Neural cell (in vitro differentiated cells): ENCODE results near the gene HCFC1. TPM values are rescaled to one million over a fixed set of nuclear protein-coding genes. Genes with fewer than 3 reads are reported as not detected.

Experiments used
- H2AFZ ChIP-seq: fragments of 200-600, 300-800 bp; sonication (generic), shearing (Covaris generic); 2 replicates; pipeline ENCODE4 v1.6.0; 2014; ENCODE audit warnings: low read depth, mild to moderate bottlenecking, antibody characterized with exemption, low read length, moderate library complexity
- H3F3A ChIP-seq: fragments of 200-600 bp; shearing (Covaris generic); 2 replicates; pipeline ENCODE4 v1.6.1; 2016; ENCODE audit warnings: mild to moderate bottlenecking, moderate library complexity, mixed read lengths, antibody characterized with exemption, low read length; ENCODE audit not compliant: insufficient read depth, poor library complexity, severe bottlenecking
- H3K27ac ChIP-seq: fragments of 200-600, 300-800 bp; sonication (generic), shearing (Covaris generic); 2 replicates; pipeline ENCODE4 v1.5.1; 2014; ENCODE audit warnings: mild to moderate bottlenecking, low read length, moderate library complexity
- H3K27me3 ChIP-seq: fragments of 300-800, 200-600 bp; sonication (generic), shearing (Covaris generic); 2 replicates; pipeline ENCODE4 v1.6.0; 2014; ENCODE audit warnings: mild to moderate bottlenecking, low read depth, low read length, moderate library complexity; ENCODE audit not compliant: insufficient read depth
- H3K36me3 ChIP-seq: fragments of 300-800, 200-600 bp; sonication (generic), shearing (Covaris generic); 2 replicates; pipeline ENCODE4 v1.5.1; 2014; ENCODE audit warnings: mild to moderate bottlenecking, antibody characterized with exemption, low read length, moderate library complexity; ENCODE audit not compliant: insufficient read depth
- H3K4me2 ChIP-seq: fragments of 300-800, 200-600 bp; sonication (generic), shearing (Covaris generic); 2 replicates; pipeline ENCODE4 v1.6.0; 2014; ENCODE audit warnings: mild to moderate bottlenecking, low read length
- H3K4me3 ChIP-seq: fragments of 300-800, 200-600 bp; sonication (generic), shearing (Covaris generic); 2 replicates; pipeline ENCODE4 v1.5.1; 2014; ENCODE audit warnings: mild to moderate bottlenecking, low read length, moderate library complexity
- H3K79me2 ChIP-seq: fragments of 200-600 bp; shearing (Covaris generic); replicated peaks from 2 replicates; pipeline ENCODE4 v1.6.0; 2014; ENCODE audit warnings: mild to moderate bottlenecking, low read length, moderate library complexity; ENCODE audit not compliant: insufficient read depth
- H3K9ac ChIP-seq: fragments of 300-800, 200-600 bp; sonication (generic), shearing (Covaris generic); 2 replicates; pipeline ENCODE4 v1.6.1; 2016; ENCODE audit warnings: mild to moderate bottlenecking, low read length, mixed read lengths
- H3K9me2 ChIP-seq: fragments of 200-600 bp; shearing (Covaris generic); 2 replicates; pipeline ENCODE4 v1.6.1; 2016; ENCODE audit warnings: mild to moderate bottlenecking, low read length, mixed read lengths; ENCODE audit not compliant: insufficient read depth
- H3K9me3 ChIP-seq: fragments of 200-600, 300-800 bp; sonication (generic), shearing (Covaris generic); 2 replicates; pipeline ENCODE4 v1.6.1; 2016; ENCODE audit warnings: mild to moderate bottlenecking, mixed run types, low read length, moderate library complexity, mixed read lengths
- H4K20me1 ChIP-seq: fragments of 200-600 bp; shearing (Covaris generic); 2 replicates; pipeline ENCODE4 v1.6.1; 2016; ENCODE audit warnings: mild to moderate bottlenecking, mixed run types; ENCODE audit not compliant: insufficient read depth
- EP300 ChIP-seq: fragments of 450-650 bp; conservative IDR thresholded peaks from 2 replicates; pipeline ENCODE4 v1.6.1; 2014; ENCODE audit warnings: antibody characterized with exemption, mild to moderate bottlenecking, moderate library complexity; ENCODE audit not compliant: poor library complexity, severe bottlenecking
- EZH2 ChIP-seq: fragments of 200-600, 300-800 bp; shearing (Covaris generic), sonication (generic); IDR thresholded peaks from 2 replicates; pipeline ENCODE4 v1.6.1; 2014; ENCODE audit warnings: antibody characterized with exemption, low read length, borderline replicate concordance, mild to moderate bottlenecking; ENCODE audit not compliant: insufficient read depth, poor library complexity, severe bottlenecking
- MXI1 ChIP-seq: fragments of 450-650 bp; conservative IDR thresholded peaks from 2 replicates; pipeline ENCODE4 v1.6.1; 2014; ENCODE audit warnings: antibody characterized with exemption, mild to moderate bottlenecking; ENCODE audit not compliant: poor library complexity, severe bottlenecking
- POLR2AphosphoS5 ChIP-seq: IDR thresholded peaks from 2 replicates; pipeline ENCODE4 v1.6.1; 2012
- RAD21 ChIP-seq: fragments of 450-650 bp; conservative IDR thresholded peaks from 2 replicates; pipeline ENCODE4 v1.6.1; 2014; ENCODE audit warnings: antibody characterized with exemption, mild to moderate bottlenecking, moderate library complexity
- REST ChIP-seq: IDR thresholded peaks from 2 replicates; pipeline ENCODE4 v1.6.1; 2012; ENCODE audit warnings: borderline replicate concordance
- SMC3 ChIP-seq: fragments of 450-650 bp; conservative IDR thresholded peaks from 2 replicates; pipeline ENCODE4 v1.6.1; 2014; ENCODE audit warnings: antibody characterized with exemption, mild to moderate bottlenecking, moderate library complexity; ENCODE audit not compliant: poor library complexity
- TAF1 ChIP-seq: IDR thresholded peaks from 2 replicates; pipeline ENCODE4 v1.6.1; 2012; ENCODE audit warnings: low read depth
- polyA plus RNA-seq: library from polyadenylated mRNA; depleted of rRNA; stranded (reverse); fragments of >200 nt; gene quantifications from 2 replicates; pipeline ENCODE4 v1.2.3, GENCODE V29; 2014
- TF ChIP-seq, protein P1 (sequence below): fragments of 450-650 bp; IDR thresholded peaks from 2 replicates; pipeline ENCODE4 v1.5.1; 2014; ENCODE audit warnings: antibody characterized with exemption, mild to moderate bottlenecking, moderate library complexity; ENCODE audit not compliant: poor library complexity, severe bottlenecking

Gene HCFC1
- polyA plus RNA-seq, 1 donor from 2014 or later = 7.3 TPM

DNA sequence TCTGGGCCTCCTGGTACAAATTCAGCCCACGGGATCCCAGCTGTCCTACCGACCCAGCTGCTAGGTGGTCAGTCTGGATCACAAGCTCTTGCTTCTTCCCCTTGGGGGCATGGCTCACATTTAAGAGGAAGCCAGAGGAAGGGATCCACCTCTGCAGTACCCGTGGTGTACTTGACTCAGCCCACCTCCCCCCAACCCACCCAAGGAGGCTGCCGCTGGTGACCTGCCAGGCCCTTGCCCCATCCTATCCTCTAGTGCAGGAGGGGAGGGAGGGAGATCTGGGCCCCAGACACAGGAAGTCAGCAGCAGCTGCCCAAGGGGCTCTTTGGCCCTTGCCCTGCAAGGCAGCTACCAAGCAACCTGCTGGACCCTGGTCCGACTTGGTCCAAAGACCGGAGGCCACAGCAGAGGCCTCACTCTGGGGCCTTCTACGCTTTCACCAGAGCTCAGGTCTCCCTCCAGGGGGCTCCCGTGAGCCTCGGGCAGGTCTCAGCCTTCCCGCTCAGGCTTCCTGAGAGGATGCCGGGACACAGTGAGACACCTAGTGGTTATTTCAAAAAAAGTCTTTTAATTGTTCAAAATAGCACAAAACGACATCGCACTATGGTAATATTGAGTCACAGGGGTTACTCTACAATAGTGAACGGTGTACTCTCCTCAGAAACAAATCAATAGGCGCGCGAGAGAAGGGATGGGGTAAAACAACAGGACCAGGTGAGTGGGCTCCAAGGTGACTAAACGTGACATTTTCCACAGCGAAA, 24.4 kb downstream of the HCFC1 start:
- Histone ChIP-seq H3K9ac (no peak overlapping the region), H3K36me3 (no peaks in the 10 kb centered on the region)
- peak; percentile 79 for TF ChIP-seq SMC3
- no peak for TF ChIP-seq POLR2AphosphoS5
- peak; percentile 70 for TF ChIP-seq RAD21
- TF ChIP-seq EP300 = no peak
- TF ChIP-seq MXI1 = no peak
- no peak for TF ChIP-seq REST
- TF ChIP-seq, protein P1, sequence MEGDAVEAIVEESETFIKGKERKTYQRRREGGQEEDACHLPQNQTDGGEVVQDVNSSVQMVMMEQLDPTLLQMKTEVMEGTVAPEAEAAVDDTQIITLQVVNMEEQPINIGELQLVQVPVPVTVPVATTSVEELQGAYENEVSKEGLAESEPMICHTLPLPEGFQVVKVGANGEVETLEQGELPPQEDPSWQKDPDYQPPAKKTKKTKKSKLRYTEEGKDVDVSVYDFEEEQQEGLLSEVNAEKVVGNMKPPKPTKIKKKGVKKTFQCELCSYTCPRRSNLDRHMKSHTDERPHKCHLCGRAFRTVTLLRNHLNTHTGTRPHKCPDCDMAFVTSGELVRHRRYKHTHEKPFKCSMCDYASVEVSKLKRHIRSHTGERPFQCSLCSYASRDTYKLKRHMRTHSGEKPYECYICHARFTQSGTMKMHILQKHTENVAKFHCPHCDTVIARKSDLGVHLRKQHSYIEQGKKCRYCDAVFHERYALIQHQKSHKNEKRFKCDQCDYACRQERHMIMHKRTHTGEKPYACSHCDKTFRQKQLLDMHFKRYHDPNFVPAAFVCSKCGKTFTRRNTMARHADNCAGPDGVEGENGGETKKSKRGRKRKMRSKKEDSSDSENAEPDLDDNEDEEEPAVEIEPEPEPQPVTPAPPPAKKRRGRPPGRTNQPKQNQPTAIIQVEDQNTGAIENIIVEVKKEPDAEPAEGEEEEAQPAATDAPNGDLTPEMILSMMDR = peak; percentile 80

GRCh38 chrX:153945956-153946943, 25.4 kb downstream of the HCFC1 start:
- no peak overlapping the region for H2AFZ ChIP-seq
- no peaks in the 10 kb centered on the region for H3K27me3 ChIP-seq
- H3F3A ChIP-seq = no peaks in the 10 kb centered on the region
- TF ChIP-seq EP300 (no peak), MXI1 (no peak), EZH2 (no peak), TAF1 (no peak), SMC3 (no peak), POLR2AphosphoS5 (no peak), RAD21 (no peak), REST (no peak)
- TF ChIP-seq, protein P1 = no peak
- no peaks in the 10 kb centered on the region for H3K36me3 ChIP-seq
- H3K9ac ChIP-seq = no peak overlapping the region
- no peaks in the 10 kb centered on the region for H3K79me2 ChIP-seq
- H3K4me3 ChIP-seq = no peak overlapping the region
- no peaks in the 10 kb centered on the region for H4K20me1 ChIP-seq
- H3K4me2 ChIP-seq = no peak overlapping the region
- H3K27ac ChIP-seq = no peak overlapping the region
- H3K9me2 ChIP-seq = no peaks in the 10 kb centered on the region
- no peaks in the 10 kb centered on the region for H3K9me3 ChIP-seq

More for the DNA sequence above, 24.4 kb downstream of the HCFC1 start:
- Histone ChIP-seq H3K79me2 (no peaks in the 10 kb centered on the region), H3F3A (no peaks in the 10 kb centered on the region), H3K9me2 (no peaks in the 10 kb centered on the region), H2AFZ (no peak overlapping the region), H3K9me3 (no peaks in the 10 kb centered on the region), H3K4me3 (no peak overlapping the region), H4K20me1 (no peaks in the 10 kb centered on the region), H3K27ac (no peak overlapping the region), H3K4me2 (no peak overlapping the region), H3K27me3 (no peaks in the 10 kb centered on the region)
